ENCODE results near the gene AKAIN1. TPM values are rescaled to one million over a fixed set of nuclear protein-coding genes. Genes with fewer than 3 reads are reported as not detected.

AKAIN1 gene
- total RNA-seq, 4 donors from 2014 or later: not detected

DNA sequence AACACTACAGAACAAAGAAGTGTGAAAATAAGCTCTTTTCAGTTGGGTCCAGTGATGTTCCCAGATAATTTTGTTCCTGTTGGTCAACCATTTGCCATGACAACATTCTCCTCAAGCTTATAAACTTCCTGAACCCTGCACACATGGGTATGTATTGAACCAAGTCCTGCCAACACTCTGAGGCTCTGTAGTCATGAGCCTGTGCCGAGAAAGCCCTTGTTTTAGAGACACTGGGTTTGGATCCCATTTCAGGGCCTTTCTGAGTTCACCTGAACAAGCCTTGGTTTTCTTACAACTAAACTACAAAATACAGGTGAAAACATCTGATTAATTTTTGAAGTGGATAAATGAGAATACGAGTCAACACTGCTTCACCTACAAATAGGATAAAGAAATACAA, 38.5 kb downstream of the AKAIN1 start:
- H3K4me1 ChIP-seq: no peaks in the 10 kb centered on the region
- H3K27me3 ChIP-seq: no peaks in the 10 kb centered on the region
- TF ChIP-seq POLR2AphosphoS5 (IDR thresholded peaks at IDR 0.05) (no peak), POLR2A (IDR thresholded peaks at IDR 0.05; ENCODE audit: low read depth) (no peak), EP300 (IDR thresholded peaks at IDR 0.05) (no peak)
- TF ChIP-seq, protein P1, sequence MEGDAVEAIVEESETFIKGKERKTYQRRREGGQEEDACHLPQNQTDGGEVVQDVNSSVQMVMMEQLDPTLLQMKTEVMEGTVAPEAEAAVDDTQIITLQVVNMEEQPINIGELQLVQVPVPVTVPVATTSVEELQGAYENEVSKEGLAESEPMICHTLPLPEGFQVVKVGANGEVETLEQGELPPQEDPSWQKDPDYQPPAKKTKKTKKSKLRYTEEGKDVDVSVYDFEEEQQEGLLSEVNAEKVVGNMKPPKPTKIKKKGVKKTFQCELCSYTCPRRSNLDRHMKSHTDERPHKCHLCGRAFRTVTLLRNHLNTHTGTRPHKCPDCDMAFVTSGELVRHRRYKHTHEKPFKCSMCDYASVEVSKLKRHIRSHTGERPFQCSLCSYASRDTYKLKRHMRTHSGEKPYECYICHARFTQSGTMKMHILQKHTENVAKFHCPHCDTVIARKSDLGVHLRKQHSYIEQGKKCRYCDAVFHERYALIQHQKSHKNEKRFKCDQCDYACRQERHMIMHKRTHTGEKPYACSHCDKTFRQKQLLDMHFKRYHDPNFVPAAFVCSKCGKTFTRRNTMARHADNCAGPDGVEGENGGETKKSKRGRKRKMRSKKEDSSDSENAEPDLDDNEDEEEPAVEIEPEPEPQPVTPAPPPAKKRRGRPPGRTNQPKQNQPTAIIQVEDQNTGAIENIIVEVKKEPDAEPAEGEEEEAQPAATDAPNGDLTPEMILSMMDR (IDR thresholded peaks at IDR 0.05): no peak
- WGBS: 77% methylated on average over 2 of the region's 2 CpGs
- DNase-seq (ENCODE audit: extremely low spot score): no peak
- H3K27ac ChIP-seq (replicated peaks in 1 of 4): no peak overlapping the region
- intact Hi-C loops (cut with DNase I): no loop called here
- no peaks in the 10 kb centered on the region for H3K9me3 ChIP-seq
- no peaks in the 10 kb centered on the region for H3K36me3 ChIP-seq
- H3K4me3 ChIP-seq: no peak overlapping the region

GRCh38 chr18:5158172-5158571, 38.9 kb downstream of the AKAIN1 start:
- Histone ChIP-seq H3K4me1 (no peaks in the 10 kb centered on the region), H3K36me3 (no peaks in the 10 kb centered on the region), H3K4me3 (no peak overlapping the region), H3K27me3 (no peaks in the 10 kb centered on the region), H3K27ac (replicated peaks in 1 of 4) (no peak overlapping the region), H3K9me3 (no peaks in the 10 kb centered on the region)
- DNase-seq (ENCODE audit: extremely low spot score): no peak
- no peak for TF ChIP-seq POLR2A (IDR thresholded peaks at IDR 0.05; ENCODE audit: low read depth)
- TF ChIP-seq EP300 (IDR thresholded peaks at IDR 0.05): no peak
- no peak for TF ChIP-seq POLR2AphosphoS5 (IDR thresholded peaks at IDR 0.05)
- TF ChIP-seq, protein P1 (IDR thresholded peaks at IDR 0.05): no peak
- WGBS: 37% methylated on average over 3 of the region's 3 CpGs
- intact Hi-C loops (cut with DNase I): no loop called here

GRCh38 chr18:5155907-5156287, 41.2 kb downstream of the AKAIN1 start:
- WGBS: 55% methylated on average over 5 of the region's 5 CpGs
- H3K4me1 ChIP-seq: no peaks in the 10 kb centered on the region
- no peaks in the 10 kb centered on the region for H3K9me3 ChIP-seq
- H3K4me3 ChIP-seq: no peak overlapping the region
- DNase-seq (ENCODE audit: extremely low spot score): no peak
- H3K36me3 ChIP-seq: no peaks in the 10 kb centered on the region
- H3K27me3 ChIP-seq: no peaks in the 10 kb centered on the region
- intact Hi-C loops (cut with DNase I): no loop called here
- H3K27ac ChIP-seq (replicated peaks in 1 of 4): no peak overlapping the region
- TF ChIP-seq POLR2AphosphoS5 (IDR thresholded peaks at IDR 0.05) (no peak), EP300 (IDR thresholded peaks at IDR 0.05) (no peak), POLR2A (IDR thresholded peaks at IDR 0.05; ENCODE audit: low read depth) (no peak)
- TF ChIP-seq, protein P1 (IDR thresholded peaks at IDR 0.05): no peak

DNA sequence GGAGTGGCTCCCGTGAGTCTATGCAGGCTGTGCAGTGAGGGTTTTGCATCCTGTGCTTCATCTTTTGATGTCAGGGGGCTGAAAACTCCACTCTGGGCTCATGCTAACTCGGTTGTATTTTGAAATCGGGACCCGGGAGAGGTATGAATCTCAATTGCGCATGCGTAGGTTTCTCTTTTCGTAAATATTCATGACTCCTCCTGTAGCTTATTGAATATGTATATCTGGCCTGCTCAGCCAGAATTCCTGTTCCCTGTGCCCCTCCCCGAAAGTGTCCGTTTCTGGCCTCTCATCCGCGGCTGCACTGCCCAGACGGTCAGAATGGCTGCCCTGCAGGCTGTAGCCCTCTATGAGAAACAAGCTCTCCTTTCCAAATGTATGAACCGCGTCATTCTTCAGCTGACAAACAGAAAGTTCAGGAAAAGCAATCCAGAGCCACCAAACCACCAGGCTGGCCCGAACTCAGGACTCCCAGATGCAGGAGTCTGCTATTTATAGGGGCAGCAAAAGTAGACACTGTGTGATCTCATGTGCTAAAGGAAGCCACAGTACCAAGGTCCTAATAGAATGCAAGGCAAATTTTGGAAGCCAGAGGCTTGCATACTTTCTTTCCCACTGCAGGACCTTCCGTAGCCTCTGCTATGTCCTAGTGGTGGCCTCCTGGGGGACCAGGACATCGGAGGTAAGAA, 41.7 kb downstream of the AKAIN1 start:
- TF ChIP-seq EP300 (IDR thresholded peaks at IDR 0.05): no peak
- TF ChIP-seq, protein P1 (IDR thresholded peaks at IDR 0.05): no peak
- TF ChIP-seq POLR2AphosphoS5 (IDR thresholded peaks at IDR 0.05): no peak
- Histone ChIP-seq H3K27me3 (no peaks in the 10 kb centered on the region), H3K9me3 (no peaks in the 10 kb centered on the region), H3K36me3 (no peaks in the 10 kb centered on the region), H3K27ac (replicated peaks in 1 of 4) (no peak overlapping the region), H3K4me1 (no peaks in the 10 kb centered on the region), H3K4me3 (no peak overlapping the region)
- WGBS: 85% methylated on average over 16 of the region's 17 CpGs
- intact Hi-C loops (cut with DNase I): no loop called here
- no peak for DNase-seq (ENCODE audit: extremely low spot score)
